Measurements from ENCODE around the gene RAD1.

Gene RAD1

DNA sequence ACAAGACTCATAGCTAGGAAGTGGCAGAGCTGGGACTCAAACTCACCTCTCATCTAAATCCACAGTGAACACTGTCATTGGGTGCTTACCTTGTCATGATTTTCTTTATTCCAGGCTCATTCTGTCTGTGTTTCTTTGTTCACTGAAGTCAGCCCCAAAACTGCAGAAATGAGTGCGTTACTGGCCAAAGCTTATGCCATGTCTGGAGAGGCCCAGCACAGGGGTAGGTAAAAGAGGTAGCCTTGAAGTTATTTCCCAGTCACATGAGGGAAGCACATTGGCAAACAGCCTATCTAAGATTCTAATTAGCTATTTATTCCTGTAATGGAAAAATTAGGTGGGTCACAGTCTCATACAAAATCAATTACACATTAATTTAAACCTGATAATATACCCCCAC is 46.5 kb downstream of the RAD1 start:
- DNase-seq = no peak
- intact Hi-C loops (cut with DNase I) = no loop called here

DNA sequence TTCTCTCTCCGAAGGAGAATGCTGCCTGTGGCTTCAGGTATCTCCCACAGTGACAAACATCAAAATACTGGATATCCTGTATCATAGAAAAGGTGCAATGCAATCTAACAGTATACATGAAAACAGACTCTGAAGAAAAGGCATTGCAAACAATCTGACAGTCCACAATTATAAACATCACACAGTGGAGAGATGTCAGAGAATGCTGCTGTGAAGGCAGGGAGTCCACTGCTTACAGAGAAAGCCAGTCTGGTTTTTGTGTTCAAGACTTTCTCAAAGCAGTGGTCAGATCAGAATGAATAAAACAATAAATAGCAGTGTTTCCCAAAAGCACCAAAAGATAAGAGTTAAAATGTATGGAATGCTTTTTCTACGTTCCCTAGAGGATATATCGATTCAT is 47.6 kb downstream of the RAD1 start:
- no peak for DNase-seq
- intact Hi-C loops (cut with DNase I) = no loop called here

DNA sequence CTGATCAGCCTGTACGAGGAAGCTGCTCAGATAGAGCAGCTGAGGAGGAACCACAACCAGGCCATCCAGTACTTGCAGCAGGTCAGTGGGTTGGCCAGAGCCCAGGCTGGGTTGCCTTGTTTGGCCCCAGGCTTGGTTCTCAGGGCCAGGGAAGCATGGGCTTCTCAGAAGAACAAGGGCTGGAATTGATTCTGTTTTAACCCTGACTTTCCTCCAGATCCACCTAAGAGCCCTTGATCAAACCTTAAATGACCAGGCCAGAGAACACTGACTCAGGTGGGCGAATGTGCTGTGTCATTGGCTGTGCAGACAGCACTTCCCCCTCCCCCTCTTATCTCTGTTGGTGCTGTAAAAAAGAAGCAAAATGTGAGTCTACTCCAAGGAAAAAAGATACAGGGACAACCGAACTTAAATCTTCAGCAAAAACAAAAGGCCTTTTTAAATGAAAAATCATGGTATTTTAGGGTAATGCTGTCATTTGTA is 48.3 kb downstream of the RAD1 start:
- peak in 3 of 10 donors; percentile 8 to 38 (median 23) for DNase-seq
- intact Hi-C loops (cut with DNase I) = no loop called here

DNA sequence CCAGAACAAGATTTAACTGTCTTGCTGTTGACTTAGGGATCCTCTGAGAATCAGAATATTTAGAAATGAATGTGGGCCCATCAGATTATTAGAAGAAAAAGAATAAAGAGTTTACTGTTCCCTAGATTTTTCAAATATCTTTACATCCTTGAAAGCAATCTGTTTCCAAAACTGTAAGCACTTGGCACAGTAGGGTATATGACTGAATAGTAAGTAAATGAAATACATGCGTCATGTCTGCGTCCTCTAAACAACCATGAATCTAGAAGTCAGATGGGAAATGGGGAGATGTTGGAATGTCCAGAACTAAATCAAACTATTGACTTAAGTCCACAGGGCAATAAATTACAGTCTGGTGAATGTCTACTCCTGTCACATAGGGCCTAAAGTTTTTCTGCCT is 50.2 kb downstream of the RAD1 start:
- intact Hi-C loops (cut with DNase I) = no loop called here

DNA sequence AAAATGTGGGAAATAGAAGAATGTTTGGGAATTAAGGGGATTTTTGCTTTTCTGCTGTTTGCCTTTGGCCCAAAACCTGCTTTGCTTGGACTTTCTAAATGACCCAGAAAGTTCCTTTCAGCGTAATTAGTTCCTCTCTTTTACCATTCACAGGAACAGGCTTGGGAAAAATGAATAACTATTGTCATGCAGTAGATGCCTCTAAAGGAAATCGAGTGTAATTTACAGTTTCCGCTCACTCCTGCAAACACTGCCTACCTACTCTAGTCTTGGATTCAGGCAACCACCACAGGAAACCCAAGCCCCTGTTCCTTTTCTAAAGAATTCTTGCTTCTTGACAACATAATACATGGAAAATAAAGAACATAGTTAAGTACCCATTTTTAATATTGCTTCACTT is 51.4 kb downstream of the RAD1 start:
- DNase-seq = no peak
- intact Hi-C loops (cut with DNase I) = no loop called here

More for the DNA sequence above, 50.2 kb downstream of the RAD1 start:
- no peak for DNase-seq

DNA sequence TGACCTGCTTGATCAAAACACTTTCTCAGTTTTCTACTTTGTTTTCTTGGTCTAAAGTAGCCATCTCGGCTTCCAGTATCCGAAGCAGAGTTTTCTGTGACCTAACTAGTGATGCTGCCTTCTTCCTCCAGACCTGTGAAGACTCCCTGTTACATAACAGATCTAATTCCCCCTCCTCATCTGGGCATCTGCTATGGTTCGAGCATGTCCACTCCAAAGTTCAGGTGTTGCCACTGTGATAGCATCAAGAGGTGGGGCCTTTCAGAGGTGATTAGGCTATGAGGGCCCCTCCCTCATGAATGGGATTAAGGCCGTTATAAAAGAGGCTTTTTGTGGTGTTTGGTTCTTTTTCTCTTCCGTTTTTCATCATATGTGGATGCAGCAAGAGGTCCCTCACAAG is 56.1 kb downstream of the RAD1 start:
- intact Hi-C loops (cut with DNase I) = no loop called here
- DNase-seq = no peak

DNA sequence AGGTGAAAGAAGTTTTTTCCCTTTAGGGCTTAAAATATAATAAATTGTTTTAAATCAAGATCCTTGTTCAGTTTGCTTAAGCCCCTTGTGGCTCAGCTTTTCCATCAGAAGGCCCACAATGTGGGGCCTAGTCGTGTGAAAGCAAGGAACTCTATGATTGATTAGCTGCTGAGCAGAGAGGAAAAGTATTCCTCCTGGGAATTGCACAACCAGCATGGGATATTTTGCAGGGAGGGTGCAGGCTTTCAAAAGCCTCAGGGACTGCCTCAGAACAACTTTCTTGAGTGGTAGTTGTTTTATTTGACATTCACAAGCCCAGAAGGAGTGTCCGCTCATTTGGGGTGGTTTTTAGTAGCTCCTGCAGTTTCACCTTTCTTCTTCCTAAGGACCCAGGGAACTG is 56.5 kb downstream of the RAD1 start:
- intact Hi-C loops (cut with DNase I) = no loop called here
- DNase-seq = no peak

DNA sequence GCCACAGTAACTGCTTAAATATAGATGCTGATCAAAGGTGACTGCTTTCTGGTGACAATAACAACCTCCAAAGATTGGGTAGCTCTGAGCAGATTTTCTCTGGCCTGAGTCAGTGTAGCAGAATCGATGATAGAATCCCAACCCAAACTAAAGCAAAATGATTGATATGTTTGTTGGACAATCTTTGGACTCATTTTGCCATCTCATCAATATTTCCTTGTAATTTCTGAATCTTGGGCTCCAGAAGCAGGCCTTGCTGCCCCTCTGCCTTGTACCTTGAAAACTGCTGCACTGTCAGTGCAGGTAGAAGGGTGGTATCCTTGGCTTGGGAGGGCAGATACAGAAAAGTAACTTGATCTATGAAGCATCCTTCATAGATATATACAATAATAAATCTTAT is 57.4 kb downstream of the RAD1 start:
- DNase-seq = no peak
- intact Hi-C loops (cut with DNase I) = no loop called here

DNA sequence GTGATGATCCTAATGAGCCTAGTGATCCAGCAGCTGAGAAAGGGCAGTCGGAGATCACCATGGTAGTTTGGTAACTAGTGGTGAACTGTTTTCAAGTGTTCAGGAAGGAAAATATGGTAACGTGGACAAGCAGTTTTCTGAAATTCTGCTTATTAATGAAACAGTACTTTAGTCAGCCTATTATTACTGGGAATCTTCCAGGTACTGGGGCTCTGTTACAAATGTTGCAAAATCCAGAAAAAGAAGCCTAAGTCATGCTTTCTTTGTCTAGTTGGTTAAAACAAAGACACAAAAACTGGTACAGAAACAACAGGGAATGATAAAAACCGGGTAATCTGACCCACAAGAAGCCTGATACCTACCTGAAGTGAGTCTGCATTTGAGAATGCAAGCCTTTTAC is 58.1 kb downstream of the RAD1 start:
- no peak for DNase-seq
- intact Hi-C loops (cut with DNase I) = no loop called here
